Body of pancreas (tissue), 4 donors: ENCODE data around the gene IFI16. TPM values are rescaled to one million over a fixed set of nuclear protein-coding genes. Genes with fewer than 3 reads are reported as not detected.

Experiments used
- ATAC-seq: fragments of 150-250 bp; one replicate; pipeline ENCODE4 v1.9.1; 2016
- DNase-seq, 4 donors: peaks; one replicate each; pipeline ENCODE4 v3.0.0-alpha.2; 2019
- H3K27ac ChIP-seq, 4 donors: fragments of 200-600 bp; sonication (generic); 1 replicate in 3 of 4; 2 replicates in 1 of 4; pipeline versions ENCODE4 v1.5.1 to v1.6.1; 2016 to 2019; ENCODE audit warnings: mild to moderate bottlenecking in 1 of 4, mixed read lengths in 1 of 4, moderate library complexity in 1 of 4
- H3K27me3 ChIP-seq, 2 donors: fragments of 200-600 bp; sonication (generic); one replicate each; pipeline ENCODE4 v1.6.0; 2016; ENCODE audit warnings: mild to moderate bottlenecking in 1 of 2
- H3K36me3 ChIP-seq, 2 donors: fragments of 200-600 bp; sonication (generic); replicated peaks in 1 of 2; 2 replicates each; pipeline ENCODE4 v1.5.1; 2016; ENCODE audit warnings: low read depth in 2 of 2; ENCODE audit not compliant: insufficient read depth in 1 of 2
- H3K4me1 ChIP-seq: fragments of 200-600 bp; sonication (generic); one replicate; pipeline ENCODE4 v1.6.0; 2016
- H3K4me3 ChIP-seq, 2 donors: fragments of 200-600 bp; sonication (generic); 1 replicate in 1 of 2; 2 replicates in 1 of 2; pipeline ENCODE4 v1.5.1; 2016 to 2019
- H3K9me3 ChIP-seq, 3 donors: fragments of 200-600 bp; sonication (generic); 1 replicate in 2 of 3; 2 replicates in 1 of 3; pipeline ENCODE4 v1.5.1; 2016
- POLR2A ChIP-seq, 3 donors: fragments of 450-650 bp; IDR thresholded peaks; one replicate each; pipeline ENCODE4 v1.6.1; 2016; ENCODE audit warnings: antibody characterized with exemption in 3 of 3, mild to moderate bottlenecking in 2 of 3
- WGBS, 2 donors: methylation state at CpG; one replicate each; pipeline ENCODE4 v1.1.5; 2017; 5-methylcytosine and 5-hydroxymethylcytosine counted together
- intact Hi-C: fragments of 100-400 bp; cut with DNase I; formaldehyde crosslinking; loops from one replicate; pipeline ENCODE4 v1.15.1; 2023
- total RNA-seq, 2 donors: library from RNA; depleted of rRNA; stranded (reverse); fragments of >200 nt; gene quantifications; one replicate each; pipeline ENCODE4 v1.1.0, GENCODE V29; 2016
- TF ChIP-seq, protein P1 (sequence below), 7 experiments: fragments of 450-650 bp in 4 of 7; fragments of 200-600 bp in 3 of 7; sonication (generic) in 3 of 7; IDR thresholded peaks; one replicate each; pipeline ENCODE4 v1.5.1; 2016 to 2019; ENCODE audit warnings: antibody characterized with exemption in 7 of 7

The IFI16 gene
- 10 to 100 TPM; 10.9 to 11.2 TPM for total RNA-seq

DNA sequence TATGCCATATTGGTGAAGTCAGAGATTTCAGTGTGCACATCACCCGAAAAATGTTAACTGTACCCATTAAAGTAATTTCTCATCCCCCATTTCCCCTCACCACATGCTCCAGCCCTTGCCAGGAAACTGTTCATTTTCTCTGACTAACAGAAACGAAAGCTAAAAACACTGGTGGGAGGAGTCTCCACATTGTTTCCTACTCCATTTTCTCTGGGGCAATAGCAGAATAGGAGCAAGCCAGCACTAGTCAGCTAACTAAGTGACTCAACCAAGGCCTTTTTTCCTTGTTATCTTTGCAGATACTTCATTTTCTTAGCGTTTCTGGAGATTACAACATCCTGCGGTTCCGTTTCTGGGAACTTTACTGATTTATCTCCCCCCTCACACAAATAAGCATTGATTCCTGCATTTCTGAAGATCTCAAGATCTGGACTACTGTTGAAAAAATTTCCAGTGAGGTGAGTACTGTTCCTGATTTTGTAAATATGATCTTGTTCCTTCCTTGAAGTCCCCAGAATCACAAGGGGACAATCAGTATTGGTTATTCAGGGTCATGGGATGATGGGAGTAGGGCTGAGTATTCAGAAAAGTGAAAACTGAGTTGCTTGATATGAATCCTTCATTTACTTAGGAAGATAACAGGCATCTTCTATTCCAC lies at the start of gene IFI16:
TSS of gene IFI16 (plus strand) at position 204 of the 658 bp plus-strand sequence. CDS start 4,774 bp downstream, outside the sequence.
- no peaks in the 10 kb centered on the region for H3K4me1 ChIP-seq
- peak within 1 kb of the TSS in 1 of 2 donors; percentile 0 for H3K4me3 ChIP-seq
- no peaks in the 10 kb centered on the region for H3K36me3 ChIP-seq
- DNase-seq (peak in 3 of 4 donors; percentile 23 to 74 (median 35)), ATAC-seq (peak; percentile 76)
- intact Hi-C loops = no loop called here
- WGBS, 2 donors = 12 to 17% methylated on average over 5 of the region's 5 CpGs
- H3K9me3 ChIP-seq = no peaks in the 10 kb centered on the region
- peak in 2 of 3 donors; percentile 40 to 54 for TF ChIP-seq POLR2A (IDR thresholded peaks at IDR 0.05)
- TF ChIP-seq, protein P1, sequence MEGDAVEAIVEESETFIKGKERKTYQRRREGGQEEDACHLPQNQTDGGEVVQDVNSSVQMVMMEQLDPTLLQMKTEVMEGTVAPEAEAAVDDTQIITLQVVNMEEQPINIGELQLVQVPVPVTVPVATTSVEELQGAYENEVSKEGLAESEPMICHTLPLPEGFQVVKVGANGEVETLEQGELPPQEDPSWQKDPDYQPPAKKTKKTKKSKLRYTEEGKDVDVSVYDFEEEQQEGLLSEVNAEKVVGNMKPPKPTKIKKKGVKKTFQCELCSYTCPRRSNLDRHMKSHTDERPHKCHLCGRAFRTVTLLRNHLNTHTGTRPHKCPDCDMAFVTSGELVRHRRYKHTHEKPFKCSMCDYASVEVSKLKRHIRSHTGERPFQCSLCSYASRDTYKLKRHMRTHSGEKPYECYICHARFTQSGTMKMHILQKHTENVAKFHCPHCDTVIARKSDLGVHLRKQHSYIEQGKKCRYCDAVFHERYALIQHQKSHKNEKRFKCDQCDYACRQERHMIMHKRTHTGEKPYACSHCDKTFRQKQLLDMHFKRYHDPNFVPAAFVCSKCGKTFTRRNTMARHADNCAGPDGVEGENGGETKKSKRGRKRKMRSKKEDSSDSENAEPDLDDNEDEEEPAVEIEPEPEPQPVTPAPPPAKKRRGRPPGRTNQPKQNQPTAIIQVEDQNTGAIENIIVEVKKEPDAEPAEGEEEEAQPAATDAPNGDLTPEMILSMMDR (IDR thresholded peaks at IDR 0.05) = no peak
- no peaks in the 10 kb centered on the region for H3K27me3 ChIP-seq
- peak within 1 kb of the TSS in 3 of 4 donors; percentile 51 to 63 (median 53) for H3K27ac ChIP-seq

DNA sequence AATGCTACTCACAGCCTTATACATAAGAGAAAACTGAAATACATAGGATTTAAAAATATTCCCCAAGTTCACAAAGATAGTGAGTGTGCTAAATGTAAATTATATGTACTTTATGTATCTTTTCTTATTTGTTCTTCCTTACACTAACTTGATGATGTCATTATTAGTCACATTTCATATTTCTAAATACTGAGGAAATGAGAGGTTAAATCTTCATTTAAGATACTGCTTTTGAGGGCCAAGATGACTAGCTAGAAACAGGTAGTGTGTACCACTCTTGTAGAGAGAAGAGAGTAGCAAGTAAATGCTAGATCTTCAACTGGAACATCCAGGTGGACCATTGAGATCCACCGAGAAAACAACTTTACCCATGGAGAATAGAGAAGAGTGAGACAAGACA lies 48.5 kb upstream of the IFI16 start:
- H3K27ac ChIP-seq = no peak overlapping the region
- TF ChIP-seq, protein P1 (IDR thresholded peaks at IDR 0.05) = no peak
- TF ChIP-seq POLR2A (IDR thresholded peaks at IDR 0.05) = no peak
- DNase-seq = no peak

DNA sequence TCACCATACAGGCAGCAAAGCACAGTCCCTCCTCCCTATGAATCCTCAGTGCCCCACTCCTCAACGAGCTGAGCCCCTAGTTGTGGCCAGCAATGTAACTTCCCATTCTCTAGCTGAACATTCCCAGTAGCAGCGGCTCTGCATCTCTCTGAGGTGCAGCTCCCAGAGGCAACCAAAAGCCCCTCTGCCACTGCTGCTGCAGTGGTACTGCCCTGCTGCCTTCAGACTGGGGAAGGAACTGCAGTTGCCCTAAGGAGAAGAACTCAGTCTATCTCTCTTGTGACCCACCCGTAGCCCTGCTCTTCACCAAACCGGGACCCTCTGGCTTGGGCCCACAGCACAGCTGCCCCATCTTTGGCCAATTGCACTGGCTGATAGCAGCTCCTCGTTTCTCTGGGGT lies 46.7 kb upstream of the IFI16 start:
- Histone ChIP-seq H3K4me1 (no peaks in the 10 kb centered on the region), H3K27ac (no peak overlapping the region), H3K9me3 (no peaks in the 10 kb centered on the region), H3K4me3 (no peak overlapping the region), H3K27me3 (no peaks in the 10 kb centered on the region), H3K36me3 (no peaks in the 10 kb centered on the region)
- WGBS, 2 donors = 34 to 40% methylated on average over 1 to 5 of the region's 5 CpGs
- DNase-seq (no peak), ATAC-seq (no peak)
- intact Hi-C loops = no loop called here
- TF ChIP-seq, protein P1 (IDR thresholded peaks at IDR 0.05) = no peak
- no peak for TF ChIP-seq POLR2A (IDR thresholded peaks at IDR 0.05)

More for the DNA sequence above, 48.5 kb upstream of the IFI16 start:
- 45 to 70% methylated on average over 1 of the region's 1 CpG for WGBS, 2 donors
- no peaks in the 10 kb centered on the region for H3K27me3 ChIP-seq
- H3K36me3 ChIP-seq = no peaks in the 10 kb centered on the region
- intact Hi-C loops = no loop called here
- ATAC-seq = no peak
- H3K9me3 ChIP-seq = no peaks in the 10 kb centered on the region
- no peak overlapping the region for H3K4me3 ChIP-seq
- H3K4me1 ChIP-seq = no peaks in the 10 kb centered on the region

DNA sequence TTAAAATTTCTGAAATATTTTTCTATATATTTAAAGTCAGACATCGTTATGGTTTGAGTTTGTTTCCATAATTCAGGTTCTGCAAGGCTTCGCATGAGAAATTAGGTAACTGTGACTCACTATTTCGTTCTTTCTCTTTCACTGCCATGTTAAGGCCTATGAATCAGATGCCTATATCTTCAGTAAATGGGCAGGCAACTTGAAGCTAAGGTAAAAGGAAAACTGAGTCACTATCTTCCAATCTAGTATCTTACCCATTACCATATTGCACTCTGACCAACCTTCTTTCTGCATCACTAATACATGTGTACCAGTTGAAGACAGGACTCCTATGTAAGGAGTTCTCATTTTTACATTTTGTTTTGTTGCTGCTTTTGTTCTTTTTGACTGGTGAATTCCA lies 40.5 kb upstream of the IFI16 start:
- H3K27ac ChIP-seq = no peak overlapping the region
- ATAC-seq (no peak), DNase-seq (no peak)
- H3K36me3 ChIP-seq = no peaks in the 10 kb centered on the region
- H3K9me3 ChIP-seq = no peaks in the 10 kb centered on the region
- H3K27me3 ChIP-seq = no peaks in the 10 kb centered on the region
- 63 to 68% methylated on average over 3 of the region's 3 CpGs for WGBS, 2 donors
- no peaks in the 10 kb centered on the region for H3K4me1 ChIP-seq
- TF ChIP-seq, protein P1 (IDR thresholded peaks at IDR 0.05) = no peak
- TF ChIP-seq POLR2A (IDR thresholded peaks at IDR 0.05) = no peak
- H3K4me3 ChIP-seq = no peak overlapping the region
- intact Hi-C loops = no loop called here

DNA sequence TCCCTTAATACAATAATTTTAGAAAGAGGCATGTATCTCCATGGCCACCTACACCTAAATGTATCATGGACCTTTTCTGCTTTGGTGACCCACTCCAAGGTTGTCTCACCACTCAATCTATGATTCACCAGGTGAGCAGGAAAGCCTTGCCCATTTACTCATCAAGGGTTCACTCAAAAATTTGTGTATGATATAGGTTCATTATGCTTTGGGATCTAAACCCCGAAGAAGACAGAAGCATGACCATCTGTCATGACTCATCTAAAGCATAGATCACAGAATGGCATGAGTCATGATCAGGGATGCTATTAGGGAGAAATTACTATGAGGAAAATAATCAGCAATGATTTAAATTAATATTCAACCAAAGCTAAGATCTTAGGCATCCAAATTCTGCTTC lies 39.9 kb upstream of the IFI16 start:
- Histone ChIP-seq H3K4me1 (no peaks in the 10 kb centered on the region), H3K4me3 (no peak overlapping the region), H3K27ac (no peak overlapping the region), H3K9me3 (no peaks in the 10 kb centered on the region), H3K36me3 (no peaks in the 10 kb centered on the region), H3K27me3 (no peaks in the 10 kb centered on the region)
- intact Hi-C loops = no loop called here
- WGBS, 2 donors = 59 to 67% methylated on average over 1 of the region's 1 CpG
- TF ChIP-seq, protein P1 (IDR thresholded peaks at IDR 0.05) = no peak
- TF ChIP-seq POLR2A (IDR thresholded peaks at IDR 0.05) = no peak
- ATAC-seq (no peak), DNase-seq (no peak)
